Panc1 (cell line): Measurements from ENCODE around the gene ERCC1.

Experiments used
- POLR2AphosphoS5 ChIP-seq: IDR thresholded peaks from 2 replicates; pipeline ENCODE4 v1.6.1; 2012; ENCODE audit warnings: mild to moderate bottlenecking, low read depth, low read length, moderate library complexity
- TCF7L2 ChIP-seq: IDR thresholded peaks from 2 replicates; pipeline ENCODE4 v1.6.1; 2011; ENCODE audit warnings: mild to moderate bottlenecking, low read depth, low read length, inconsistent platforms
- TF ChIP-seq, protein P1 (sequence below): fragments of 450-650 bp; IDR thresholded peaks from 2 replicates; pipeline ENCODE4 v1.5.1; 2017; ENCODE audit warnings: mild to moderate bottlenecking
- TF ChIP-seq, protein P2 (sequence below), 2 experiments: IDR thresholded peaks; 2 replicates each; pipeline ENCODE4 v1.6.1; 2011 to 2012; ENCODE audit warnings: low read depth in 2 of 2, control low read depth in 1 of 2, low read length in 1 of 2, mild to moderate bottlenecking in 1 of 2, moderate library complexity in 1 of 2; ENCODE audit not compliant: insufficient read depth in 1 of 2

DNA sequence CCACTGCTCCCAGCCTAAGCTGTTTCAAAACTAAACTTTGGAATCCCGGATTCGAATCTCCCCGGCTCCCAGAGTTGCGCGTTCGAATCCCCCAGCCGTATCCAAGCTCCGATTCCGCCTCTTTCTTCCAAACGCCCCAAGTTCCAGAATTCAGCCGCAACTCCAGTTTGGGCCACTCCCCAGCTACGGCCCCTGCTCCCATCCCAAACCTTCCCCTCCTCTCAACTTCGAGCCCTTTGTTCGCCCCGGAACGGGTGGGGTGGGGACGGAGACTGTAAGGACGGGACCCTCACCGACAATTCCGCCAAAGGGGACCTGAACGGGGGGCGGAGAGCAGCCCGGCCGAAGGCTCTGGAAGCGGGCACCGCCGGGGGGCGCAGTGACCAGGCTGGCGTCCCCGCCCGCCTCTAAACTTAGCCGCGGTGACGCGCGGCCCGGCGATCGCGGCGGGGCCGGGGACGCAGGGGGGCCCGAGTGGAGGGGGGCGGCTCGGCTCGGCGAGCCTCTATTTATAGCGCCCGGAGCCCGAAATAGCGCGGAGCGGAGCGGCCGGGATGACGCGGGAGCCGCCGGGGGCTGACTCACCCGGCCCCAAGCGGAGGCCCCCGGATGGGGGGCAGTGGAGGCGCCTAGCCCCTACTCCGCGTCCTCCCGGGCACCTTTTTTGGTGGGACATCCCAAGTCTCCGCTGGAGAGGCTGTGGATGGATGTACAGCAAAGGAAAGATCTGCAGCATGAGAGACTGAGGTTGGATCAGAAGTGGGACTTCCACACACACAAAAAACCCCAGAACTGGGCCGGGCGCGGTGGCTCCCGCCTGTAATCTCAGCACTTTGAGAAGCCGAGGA, 4.9 kb upstream of the ERCC1 start:
- TF ChIP-seq, protein P1, sequence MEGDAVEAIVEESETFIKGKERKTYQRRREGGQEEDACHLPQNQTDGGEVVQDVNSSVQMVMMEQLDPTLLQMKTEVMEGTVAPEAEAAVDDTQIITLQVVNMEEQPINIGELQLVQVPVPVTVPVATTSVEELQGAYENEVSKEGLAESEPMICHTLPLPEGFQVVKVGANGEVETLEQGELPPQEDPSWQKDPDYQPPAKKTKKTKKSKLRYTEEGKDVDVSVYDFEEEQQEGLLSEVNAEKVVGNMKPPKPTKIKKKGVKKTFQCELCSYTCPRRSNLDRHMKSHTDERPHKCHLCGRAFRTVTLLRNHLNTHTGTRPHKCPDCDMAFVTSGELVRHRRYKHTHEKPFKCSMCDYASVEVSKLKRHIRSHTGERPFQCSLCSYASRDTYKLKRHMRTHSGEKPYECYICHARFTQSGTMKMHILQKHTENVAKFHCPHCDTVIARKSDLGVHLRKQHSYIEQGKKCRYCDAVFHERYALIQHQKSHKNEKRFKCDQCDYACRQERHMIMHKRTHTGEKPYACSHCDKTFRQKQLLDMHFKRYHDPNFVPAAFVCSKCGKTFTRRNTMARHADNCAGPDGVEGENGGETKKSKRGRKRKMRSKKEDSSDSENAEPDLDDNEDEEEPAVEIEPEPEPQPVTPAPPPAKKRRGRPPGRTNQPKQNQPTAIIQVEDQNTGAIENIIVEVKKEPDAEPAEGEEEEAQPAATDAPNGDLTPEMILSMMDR = no peak; the same call in 1 of the 2 replicates
- TF ChIP-seq, protein P2, sequence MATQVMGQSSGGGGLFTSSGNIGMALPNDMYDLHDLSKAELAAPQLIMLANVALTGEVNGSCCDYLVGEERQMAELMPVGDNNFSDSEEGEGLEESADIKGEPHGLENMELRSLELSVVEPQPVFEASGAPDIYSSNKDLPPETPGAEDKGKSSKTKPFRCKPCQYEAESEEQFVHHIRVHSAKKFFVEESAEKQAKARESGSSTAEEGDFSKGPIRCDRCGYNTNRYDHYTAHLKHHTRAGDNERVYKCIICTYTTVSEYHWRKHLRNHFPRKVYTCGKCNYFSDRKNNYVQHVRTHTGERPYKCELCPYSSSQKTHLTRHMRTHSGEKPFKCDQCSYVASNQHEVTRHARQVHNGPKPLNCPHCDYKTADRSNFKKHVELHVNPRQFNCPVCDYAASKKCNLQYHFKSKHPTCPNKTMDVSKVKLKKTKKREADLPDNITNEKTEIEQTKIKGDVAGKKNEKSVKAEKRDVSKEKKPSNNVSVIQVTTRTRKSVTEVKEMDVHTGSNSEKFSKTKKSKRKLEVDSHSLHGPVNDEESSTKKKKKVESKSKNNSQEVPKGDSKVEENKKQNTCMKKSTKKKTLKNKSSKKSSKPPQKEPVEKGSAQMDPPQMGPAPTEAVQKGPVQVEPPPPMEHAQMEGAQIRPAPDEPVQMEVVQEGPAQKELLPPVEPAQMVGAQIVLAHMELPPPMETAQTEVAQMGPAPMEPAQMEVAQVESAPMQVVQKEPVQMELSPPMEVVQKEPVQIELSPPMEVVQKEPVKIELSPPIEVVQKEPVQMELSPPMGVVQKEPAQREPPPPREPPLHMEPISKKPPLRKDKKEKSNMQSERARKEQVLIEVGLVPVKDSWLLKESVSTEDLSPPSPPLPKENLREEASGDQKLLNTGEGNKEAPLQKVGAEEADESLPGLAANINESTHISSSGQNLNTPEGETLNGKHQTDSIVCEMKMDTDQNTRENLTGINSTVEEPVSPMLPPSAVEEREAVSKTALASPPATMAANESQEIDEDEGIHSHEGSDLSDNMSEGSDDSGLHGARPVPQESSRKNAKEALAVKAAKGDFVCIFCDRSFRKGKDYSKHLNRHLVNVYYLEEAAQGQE (IDR thresholded peaks at IDR 0.05; ENCODE audit: insufficient read depth in 1 of 2, low read depth in 2 of 2, low read length in 1 of 2) = no peak
- TF ChIP-seq POLR2AphosphoS5 (no peak), TCF7L2 (no peak)
